Hematopoietic multipotent progenitor cell treated with erythropoietin and hydrocortisone succinate and interleukin-3 and kit ligand, for 4 days (in vitro differentiated cells): ENCODE data around the gene EDN3.
A peak's percentile ranks its signal among the peaks of the same experiment; 100 is the strongest.
"Not testable (repeated sequence)": the region's sequence is repeated elsewhere in the genome, so short reads cannot be mapped to it uniquely, and the experiment has no call there.

ENCODE experiments used
- DNase-seq: peaks from one replicate; pipeline ENCODE4 v3.0.0-alpha.2; 2015

EDN3 gene

DNA sequence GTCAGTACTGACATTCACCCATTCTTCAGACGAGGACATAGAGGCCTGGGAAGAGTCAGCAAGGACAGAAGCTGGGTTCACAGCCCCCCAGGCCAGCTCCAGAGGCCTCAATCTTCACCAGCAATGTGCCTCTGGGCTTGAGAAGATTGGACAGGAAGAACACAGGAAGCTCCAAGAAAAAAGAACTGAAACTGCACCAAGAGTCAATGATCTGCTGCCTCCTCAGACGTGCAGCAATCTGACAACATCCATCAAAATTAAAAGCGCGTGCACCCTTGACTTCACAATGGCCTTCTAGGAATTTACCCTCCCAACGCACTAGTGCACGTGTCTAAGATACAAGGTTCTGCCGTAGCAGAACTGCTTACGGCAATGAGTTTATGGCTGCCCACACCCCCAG is 38.0 kb downstream of the EDN3 start:
- DNase-seq, result not testable (repeated sequence)

GRCh38 chr20:59340201-59340885 is 39.9 kb downstream of the EDN3 start:
- DNase-seq, result no peak

GRCh38 chr20:59341285-59342022 is 41.0 kb downstream of the EDN3 start:
- peak; percentile 57 for DNase-seq

GRCh38 chr20:59342023-59342957 is 41.9 kb downstream of the EDN3 start:
- no peak for DNase-seq

DNA sequence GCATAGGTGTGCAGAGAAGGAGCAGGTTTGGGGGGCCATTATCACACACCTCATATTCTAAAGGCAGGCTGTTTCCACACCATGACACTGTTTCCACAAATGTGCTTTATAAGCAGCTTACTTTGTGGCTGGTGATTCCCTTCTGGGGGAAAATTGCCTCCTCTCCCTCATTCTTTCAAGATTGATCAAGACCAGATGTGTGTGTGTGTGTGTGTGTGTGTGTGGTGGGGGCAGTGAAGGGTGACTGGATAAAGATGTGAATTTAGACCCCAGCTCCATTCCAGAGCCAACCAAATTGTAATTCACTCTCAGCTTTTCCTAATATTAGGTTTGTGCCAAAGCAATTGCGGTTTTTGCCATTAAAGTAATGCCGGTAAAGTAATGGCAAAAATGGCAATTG is 45.6 kb downstream of the EDN3 start:
- DNase-seq, result no peak

DNA sequence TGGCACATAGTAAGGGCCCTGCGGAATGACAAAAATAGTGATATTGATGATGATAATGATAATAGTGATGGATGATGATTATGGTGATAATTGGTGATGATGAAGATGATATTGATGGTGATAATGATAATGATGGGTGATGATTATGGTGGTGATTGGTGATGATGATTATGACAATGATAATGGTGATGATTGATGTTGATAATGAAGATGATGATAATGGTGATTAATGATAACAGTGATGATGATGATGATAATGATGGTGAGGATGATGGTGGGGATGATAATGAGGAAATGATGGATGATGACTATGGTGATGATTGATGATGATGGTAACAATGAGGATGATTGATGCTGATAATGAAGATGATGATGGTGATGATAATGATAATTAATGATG is 48.9 kb downstream of the EDN3 start:
- DNase-seq, result no peak

DNA sequence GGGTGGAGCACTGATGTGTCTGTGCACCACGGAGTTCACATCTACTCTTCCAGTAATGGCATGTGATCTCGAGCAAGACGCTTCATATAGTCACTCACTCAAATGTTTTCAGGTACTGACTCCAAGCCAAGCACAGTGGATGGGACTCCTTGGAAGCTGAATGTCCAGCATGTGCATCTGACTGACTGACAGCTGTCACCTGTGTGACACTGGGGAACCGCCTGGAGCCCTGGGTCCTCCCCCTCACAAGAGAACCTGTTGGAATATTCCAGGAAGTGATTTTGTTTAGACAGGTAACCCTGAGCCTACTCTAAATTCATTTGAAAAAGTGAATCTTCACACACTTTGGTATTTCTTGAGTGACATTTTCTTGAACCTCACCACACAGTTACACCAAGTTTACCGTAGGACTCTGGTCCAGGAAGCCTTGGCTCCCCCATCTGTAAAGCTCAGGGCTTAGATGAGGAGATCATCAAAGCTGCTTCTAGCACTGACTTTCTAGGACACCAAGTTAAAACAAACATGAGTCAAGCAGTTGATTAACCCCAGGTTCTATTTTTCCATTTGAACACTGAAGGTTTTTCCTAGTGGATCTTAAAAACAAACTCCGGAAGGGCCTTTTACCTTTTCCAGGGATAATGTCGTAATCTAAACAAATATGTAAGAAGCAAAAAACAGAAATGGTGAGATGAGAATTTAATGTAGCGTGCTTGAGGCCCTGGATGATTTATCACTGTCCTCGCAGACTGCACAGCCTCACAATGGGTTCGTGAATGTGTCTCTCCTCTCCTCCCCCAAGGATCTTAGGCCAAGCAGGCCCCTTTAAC is 50.1 kb downstream of the EDN3 start:
- no peak for DNase-seq

DNA sequence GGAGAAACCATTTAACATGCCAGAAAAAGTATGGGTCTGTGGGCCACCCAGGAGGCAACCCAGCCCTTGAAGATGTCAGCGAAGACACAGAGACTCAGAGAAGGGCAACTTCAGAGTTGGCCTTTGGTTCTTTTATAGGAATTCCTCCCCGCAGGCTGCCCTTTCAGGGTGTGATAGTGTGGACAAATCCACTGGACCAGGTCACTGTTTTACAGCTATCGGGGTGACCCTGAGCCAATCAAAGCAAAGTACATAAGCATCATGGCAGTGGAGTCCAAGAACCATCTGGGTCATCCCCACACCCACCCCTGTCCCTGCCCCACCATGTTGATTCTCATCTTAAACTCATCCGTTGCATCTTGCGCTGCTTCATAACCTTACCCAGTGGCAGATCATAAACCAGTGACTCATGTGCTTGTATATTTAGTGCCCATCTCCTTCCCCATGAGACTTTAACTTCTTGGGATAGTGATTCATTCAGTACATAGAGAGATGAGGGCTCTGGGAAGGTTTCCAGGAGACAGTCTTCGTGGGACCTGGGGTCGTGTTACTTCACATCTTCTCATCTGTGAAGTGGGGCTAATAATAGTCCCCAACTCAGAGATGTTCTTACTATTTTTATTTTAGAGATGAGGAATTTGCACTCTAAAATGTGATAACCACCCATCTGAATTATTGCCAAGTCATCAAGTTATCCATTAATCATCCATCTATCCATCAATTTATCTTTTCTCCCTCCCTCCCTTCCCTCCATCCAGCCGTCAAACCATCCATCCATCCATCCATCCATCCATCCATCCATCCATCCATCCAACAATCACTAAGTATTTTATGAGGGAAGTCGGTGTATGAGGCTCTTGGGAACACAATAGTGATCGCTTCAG is 51.0 kb downstream of the EDN3 start:
- DNase-seq, result no peak

- no peak for DNase-seq
Measured at GRCh38 chr20:59352541-59352940, 52.1 kb downstream of the EDN3 start.

DNA sequence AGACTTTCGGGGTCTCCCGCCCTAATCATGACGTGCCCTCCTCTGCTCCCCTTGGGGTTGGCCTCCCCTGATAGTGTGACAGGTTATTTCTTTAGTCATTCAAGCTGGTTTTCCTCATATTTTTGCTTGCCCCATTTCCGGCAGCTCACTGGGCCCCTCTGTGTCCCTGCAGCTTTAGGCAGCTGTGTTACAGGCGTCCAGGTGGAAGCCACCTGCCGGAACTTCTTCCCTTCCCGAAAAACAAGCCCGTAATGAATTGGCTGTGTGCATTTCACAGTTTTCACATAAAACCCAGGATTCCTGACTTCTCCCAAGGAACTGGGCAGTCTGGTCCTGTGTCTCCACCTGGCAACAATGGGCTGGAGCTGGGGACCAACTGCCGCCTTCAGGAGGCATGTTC is 52.6 kb downstream of the EDN3 start:
- DNase-seq, result no peak

- no peak for DNase-seq
Measured at GRCh38 chr20:59354460-59354859, 54.0 kb downstream of the EDN3 start.

- no peak for DNase-seq
Measured at GRCh38 chr20:59355242-59355641, 54.8 kb downstream of the EDN3 start.

GRCh38 chr20:59356662-59357165 is 56.3 kb downstream of the EDN3 start:
- no peak for DNase-seq

DNA sequence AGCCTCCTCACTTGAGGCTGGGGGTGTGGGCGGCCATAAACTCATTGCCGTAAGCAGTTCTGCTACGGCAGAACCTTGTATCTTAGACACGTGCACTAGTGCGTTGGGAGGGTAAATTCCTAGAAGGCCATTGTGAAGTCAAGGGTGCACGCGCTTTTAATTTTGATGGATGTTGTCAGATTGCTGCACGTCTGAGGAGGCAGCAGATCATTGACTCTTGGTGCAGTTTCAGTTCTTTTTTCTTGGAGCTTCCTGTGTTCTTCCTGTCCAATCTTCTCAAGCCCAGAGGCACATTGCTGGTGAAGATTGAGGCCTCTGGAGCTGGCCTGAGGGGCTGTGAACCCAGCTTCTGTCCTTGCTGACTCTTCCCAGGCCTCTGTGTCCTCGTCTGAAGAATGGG is 58.4 kb downstream of the EDN3 start:
- not testable (repeated sequence) for DNase-seq

DNA sequence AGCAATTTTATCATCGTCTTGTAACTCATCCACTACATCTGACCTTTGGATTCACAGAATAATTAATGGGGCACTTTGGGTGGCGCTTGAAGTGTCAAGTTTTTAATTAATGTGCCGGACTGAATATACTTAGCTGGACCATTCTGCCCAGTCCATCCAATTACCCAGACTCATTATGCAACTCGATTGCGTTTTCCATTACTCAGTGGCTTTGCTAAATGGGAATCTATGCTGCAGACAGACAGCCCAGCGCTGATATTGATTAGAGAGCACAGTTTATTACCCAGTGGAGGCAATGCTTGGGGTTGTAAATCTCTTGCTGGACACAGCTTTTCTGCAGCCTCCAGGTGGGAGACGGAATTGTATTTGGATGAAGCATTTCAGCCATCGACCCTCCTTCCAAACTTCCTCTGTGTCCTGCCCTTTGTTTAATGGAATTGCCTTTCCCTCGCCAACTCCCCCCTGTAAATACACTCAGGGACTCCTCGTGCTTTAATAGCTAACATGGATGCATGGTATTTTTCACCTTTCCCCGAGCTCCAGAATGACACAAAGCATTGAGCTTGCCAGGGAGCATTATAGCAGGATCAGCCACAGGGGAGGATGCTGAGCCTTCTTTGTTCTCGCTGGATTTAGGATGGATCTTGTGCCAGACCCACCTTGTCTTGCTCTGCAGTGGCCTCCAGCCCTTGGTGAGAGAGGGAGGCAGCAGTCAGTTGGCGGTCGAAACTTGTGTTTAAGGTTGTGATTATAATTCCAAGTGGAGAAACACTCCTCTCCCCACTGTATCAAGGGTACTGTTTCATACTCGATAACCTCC is 59.7 kb downstream of the EDN3 start:
- no peak for DNase-seq

DNA sequence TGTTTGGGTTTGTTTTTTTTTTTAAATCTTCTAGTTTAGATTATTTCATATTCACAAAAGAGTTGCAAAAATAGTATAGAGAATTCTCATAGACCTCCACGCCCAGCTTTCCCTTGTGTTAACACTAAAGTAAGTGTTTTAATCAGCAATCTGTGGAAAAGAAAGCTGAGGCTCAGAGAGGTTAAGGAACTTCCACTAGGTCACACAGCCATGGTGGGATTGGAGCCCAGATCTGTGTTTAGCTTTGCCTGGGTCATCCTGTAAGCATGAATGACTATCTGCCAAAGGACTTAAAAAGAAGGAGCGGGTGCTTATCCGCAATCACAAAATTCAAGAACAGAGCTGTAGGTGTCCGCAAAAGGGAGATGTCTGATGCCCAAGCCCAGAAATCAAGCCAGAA is 60.5 kb downstream of the EDN3 start:
- DNase-seq, result no peak

- no peak for DNase-seq
Measured at GRCh38 chr20:59361411-59361810, 61.0 kb downstream of the EDN3 start.

- no peak for DNase-seq
Measured at GRCh38 chr20:59363101-59363500, 62.7 kb downstream of the EDN3 start.

GRCh38 chr20:59364611-59365010 is 64.2 kb downstream of the EDN3 start:
- no peak for DNase-seq

DNA sequence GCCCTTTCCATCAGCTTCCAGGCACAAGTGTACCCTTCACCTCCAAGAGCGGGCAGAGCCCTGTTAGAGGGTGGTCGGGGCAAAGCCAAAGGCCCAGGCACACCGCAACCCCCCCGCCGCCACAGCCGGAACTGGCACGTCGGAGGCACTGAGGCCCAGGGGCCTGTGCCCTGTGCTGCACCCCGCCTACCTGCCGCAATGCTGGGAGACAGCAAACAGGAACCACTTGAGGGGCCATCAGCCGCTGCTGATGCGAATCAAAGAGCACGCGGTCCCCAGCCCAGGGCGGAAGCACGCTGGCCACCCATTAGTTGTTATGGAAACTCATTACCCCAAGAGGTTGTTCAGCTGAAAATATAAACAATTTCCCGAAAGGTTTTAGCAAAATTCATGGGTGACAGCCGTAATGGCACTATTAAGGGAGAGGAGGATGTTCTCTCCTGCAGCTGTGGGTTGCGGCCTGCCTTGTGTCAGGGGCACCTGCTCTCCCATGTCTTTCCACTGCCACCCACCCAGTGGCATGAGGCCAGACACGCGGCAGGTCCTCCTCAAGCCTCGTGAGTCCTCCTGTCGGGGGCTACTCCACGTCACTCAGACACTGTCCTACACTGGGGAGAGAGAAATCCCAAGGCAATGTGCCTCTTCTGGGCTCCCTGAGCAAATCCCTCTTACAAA is 65.3 kb downstream of the EDN3 start:
- DNase-seq, result no peak
